Type B pancreatic cell (in vitro differentiated cells): ENCODE results near the gene INSYN1. TPM values are rescaled to one million over a fixed set of nuclear protein-coding genes. Genes with fewer than 3 reads are reported as not detected.

Experiments used
- DNase-seq: peaks from one replicate; pipeline ENCODE4 v3.0.0; 2021; ENCODE audit warnings: mixed read lengths; ENCODE audit not compliant: unreplicated experiment; ENCODE audit errors: extremely low spot score
- H3K27ac Mint-ChIP-seq: 2 replicates; pipeline ENCODE4 v1.8.0; 2021; ENCODE audit warnings: mild to moderate bottlenecking, mixed read lengths
- H3K27me3 Mint-ChIP-seq: 2 replicates; pipeline ENCODE4 v1.8.0; 2021; ENCODE audit warnings: mixed read lengths
- H3K36me3 Mint-ChIP-seq: 2 replicates; pipeline ENCODE4 v1.8.0; 2021; ENCODE audit warnings: mixed read lengths
- H3K4me1 Mint-ChIP-seq: one replicate; pipeline ENCODE4 v1.8.0; 2021; ENCODE audit warnings: mixed read lengths; ENCODE audit not compliant: unreplicated experiment
- H3K4me3 Mint-ChIP-seq: 2 replicates; pipeline ENCODE4 v1.8.0; 2021; ENCODE audit warnings: mild to moderate bottlenecking, mixed read lengths
- H3K9me3 Mint-ChIP-seq: 2 replicates; pipeline ENCODE4 v1.8.0; 2021; ENCODE audit warnings: mixed read lengths
- total RNA-seq: library from RNA; stranded (reverse); gene quantifications from 2 replicates; pipeline ENCODE4 v1.2.1, GENCODE V29; 2021; ENCODE audit warnings: low replicate concordance
- TF ChIP-seq, protein P1 (sequence below): fragments of 200-600 bp; sonication (generic); conservative IDR thresholded peaks from 2 replicates; pipeline ENCODE4 v1.5.0; 2021; ENCODE audit warnings: antibody characterized with exemption, mild to moderate bottlenecking

Gene INSYN1
- total RNA-seq, 1 donor from 2014 or later: 5.8 TPM

GRCh38 chr15:73747847-73748590 is 5.1 kb downstream of the INSYN1 start:
- Mint-ChIP-seq H3K4me1 (peaks cover 17% of the 10 kb centered on the region), H3K27ac (no peak overlapping the region), H3K4me3 (no peak overlapping the region), H3K9me3 (no peaks in the 10 kb centered on the region), H3K27me3 (peaks cover 41% of the 10 kb centered on the region), H3K36me3 (no peaks in the 10 kb centered on the region)
- DNase-seq: no peak
- TF ChIP-seq, protein P1, sequence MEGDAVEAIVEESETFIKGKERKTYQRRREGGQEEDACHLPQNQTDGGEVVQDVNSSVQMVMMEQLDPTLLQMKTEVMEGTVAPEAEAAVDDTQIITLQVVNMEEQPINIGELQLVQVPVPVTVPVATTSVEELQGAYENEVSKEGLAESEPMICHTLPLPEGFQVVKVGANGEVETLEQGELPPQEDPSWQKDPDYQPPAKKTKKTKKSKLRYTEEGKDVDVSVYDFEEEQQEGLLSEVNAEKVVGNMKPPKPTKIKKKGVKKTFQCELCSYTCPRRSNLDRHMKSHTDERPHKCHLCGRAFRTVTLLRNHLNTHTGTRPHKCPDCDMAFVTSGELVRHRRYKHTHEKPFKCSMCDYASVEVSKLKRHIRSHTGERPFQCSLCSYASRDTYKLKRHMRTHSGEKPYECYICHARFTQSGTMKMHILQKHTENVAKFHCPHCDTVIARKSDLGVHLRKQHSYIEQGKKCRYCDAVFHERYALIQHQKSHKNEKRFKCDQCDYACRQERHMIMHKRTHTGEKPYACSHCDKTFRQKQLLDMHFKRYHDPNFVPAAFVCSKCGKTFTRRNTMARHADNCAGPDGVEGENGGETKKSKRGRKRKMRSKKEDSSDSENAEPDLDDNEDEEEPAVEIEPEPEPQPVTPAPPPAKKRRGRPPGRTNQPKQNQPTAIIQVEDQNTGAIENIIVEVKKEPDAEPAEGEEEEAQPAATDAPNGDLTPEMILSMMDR: no peak

DNA sequence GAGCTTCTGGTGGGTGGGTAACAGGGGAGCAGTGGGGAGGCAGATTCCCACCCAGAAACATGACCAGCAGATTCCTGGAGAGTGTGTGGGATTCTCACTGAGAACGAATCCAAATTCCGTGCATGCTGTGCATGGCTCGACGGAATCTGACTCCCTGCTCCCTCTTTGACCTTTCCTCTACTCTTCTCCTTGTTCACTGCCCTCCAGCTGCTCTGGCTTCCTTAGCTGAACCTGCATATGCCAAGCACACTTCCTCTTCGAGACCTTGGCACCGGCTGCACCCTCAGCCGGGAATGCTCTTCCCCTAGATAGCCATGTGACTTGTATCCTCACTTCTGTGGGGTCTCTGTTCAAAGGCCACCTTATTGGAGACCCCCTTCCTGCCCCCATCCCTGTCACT is 6.3 kb downstream of the INSYN1 start:
- no peak overlapping the region for H3K27ac Mint-ChIP-seq
- DNase-seq: no peak
- peaks cover 41% of the 10 kb centered on the region for H3K27me3 Mint-ChIP-seq
- H3K4me3 Mint-ChIP-seq: no peak overlapping the region
- H3K4me1 Mint-ChIP-seq: peaks cover 17% of the 10 kb centered on the region
- no peaks in the 10 kb centered on the region for H3K36me3 Mint-ChIP-seq
- TF ChIP-seq, protein P1: no peak
- no peaks in the 10 kb centered on the region for H3K9me3 Mint-ChIP-seq

GRCh38 chr15:73746261-73746660 is 6.9 kb downstream of the INSYN1 start:
- Mint-ChIP-seq H3K36me3 (no peaks in the 10 kb centered on the region), H3K9me3 (no peaks in the 10 kb centered on the region), H3K27ac (no peak overlapping the region), H3K4me3 (no peak overlapping the region), H3K4me1 (peaks cover 19% of the 10 kb centered on the region), H3K27me3 (peaks cover 38% of the 10 kb centered on the region)
- TF ChIP-seq, protein P1: no peak
- DNase-seq: no peak

DNA sequence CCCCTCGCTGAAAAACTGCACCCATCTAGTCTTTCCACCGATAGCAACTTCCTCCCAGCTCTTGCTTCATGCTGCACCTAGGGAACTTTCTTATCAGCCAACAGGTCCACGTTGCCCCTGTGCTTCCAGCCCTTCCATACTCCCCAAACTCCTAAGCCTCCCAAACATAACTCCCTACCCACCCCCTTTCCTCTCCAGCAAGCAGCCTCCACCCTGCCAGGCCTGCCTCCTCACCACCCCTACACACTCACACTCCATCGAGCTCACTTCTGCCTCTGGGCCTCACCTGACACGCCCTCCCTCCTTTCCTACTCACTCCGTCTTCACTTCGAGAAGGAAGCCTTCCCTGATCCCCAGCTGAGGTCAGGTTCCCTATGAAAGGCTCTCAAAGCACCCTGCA is 8.1 kb downstream of the INSYN1 start:
- Mint-ChIP-seq H3K27ac (no peak overlapping the region), H3K4me1 (peaks cover 21% of the 10 kb centered on the region), H3K27me3 (peaks cover 29% of the 10 kb centered on the region), H3K36me3 (no peaks in the 10 kb centered on the region), H3K9me3 (no peaks in the 10 kb centered on the region), H3K4me3 (no peak overlapping the region)
- no peak for DNase-seq
- TF ChIP-seq, protein P1: no peak

DNA sequence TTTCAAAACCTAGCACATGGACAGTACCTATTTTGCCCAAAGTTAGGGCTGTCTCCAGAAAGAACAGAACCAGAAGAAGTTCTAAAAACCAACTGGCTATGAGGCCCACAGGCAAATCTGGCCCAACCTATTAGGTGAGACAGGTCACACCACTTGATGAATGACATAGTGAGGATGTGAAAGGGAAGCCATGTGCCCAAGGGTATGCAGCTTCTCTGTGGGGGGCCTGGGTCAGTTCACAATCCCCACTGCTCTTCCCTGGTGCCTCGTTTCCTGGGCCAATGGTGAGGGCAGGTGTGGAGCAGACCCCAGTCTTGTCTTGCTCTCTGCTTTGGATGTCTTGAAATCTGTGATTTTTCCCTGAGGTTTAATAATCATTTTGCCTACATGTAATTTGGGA is 8.9 kb downstream of the INSYN1 start:
- Mint-ChIP-seq H3K36me3 (no peaks in the 10 kb centered on the region), H3K4me3 (no peak overlapping the region), H3K4me1 (peaks cover 21% of the 10 kb centered on the region), H3K27ac (no peak overlapping the region), H3K9me3 (no peaks in the 10 kb centered on the region), H3K27me3 (peaks cover 22% of the 10 kb centered on the region)
- no peak for DNase-seq
- TF ChIP-seq, protein P1: no peak
